Keratinocyte (primary cell): ENCODE data around the gene CPA4. TPM values are rescaled to one million over a fixed set of nuclear protein-coding genes. Genes with fewer than 3 reads are reported as not detected.

ENCODE experiments used
- DNase-seq: peaks from one replicate; pipeline ENCODE4 v3.0.0-alpha.2; 2011; ENCODE audit warnings: low read depth, missing footprints, low spot score
- FAIRE-seq: peaks from 2 replicates; lab custom pipeline; 2011; peaks lifted over from hg19 to GRCh38; lab: Jason Lieb, UNC
- H2AFZ ChIP-seq: 2 replicates; pipeline ENCODE4 v1.6.0; 2012; ENCODE audit warnings: low read length, control low read depth, inconsistent platforms; ENCODE audit not compliant: control insufficient read depth
- H3K27ac ChIP-seq: 2 replicates; pipeline ENCODE4 v1.5.1; 2011; ENCODE audit warnings: low read length; ENCODE audit not compliant: control insufficient read depth, insufficient read depth
- H3K27me3 ChIP-seq: 3 replicates; pipeline ENCODE4 v1.6.0; 2011; ENCODE audit warnings: low read length; ENCODE audit not compliant: control insufficient read depth, insufficient read depth; ENCODE audit errors: extremely low read depth
- H3K36me3 ChIP-seq, 2 experiments: 2 replicates in 1 of 2; 3 replicates in 1 of 2; pipeline ENCODE4 v1.5.1; 2011; ENCODE audit warnings: low read length in 2 of 2, mild to moderate bottlenecking in 1 of 2; ENCODE audit not compliant: control insufficient read depth in 2 of 2, insufficient read depth in 2 of 2; ENCODE audit errors: extremely low read depth in 1 of 2
- H3K4me1 ChIP-seq: 3 replicates; pipeline ENCODE4 v1.5.1; 2011; ENCODE audit warnings: low read length; ENCODE audit not compliant: control insufficient read depth, insufficient read depth; ENCODE audit errors: extremely low read depth
- H3K4me2 ChIP-seq: 3 replicates; pipeline ENCODE4 v1.6.0; 2011; ENCODE audit warnings: low read depth, low read length; ENCODE audit not compliant: control insufficient read depth, insufficient read depth; ENCODE audit errors: extremely low read depth
- H3K4me3 ChIP-seq, 3 experiments: fragments of 200-600 bp in 1 of 3; sonication (generic) in 1 of 3; 2 replicates in 2 of 3; 3 replicates in 1 of 3; pipeline ENCODE4 v1.5.1; 2011 to 2016; ENCODE audit warnings: low read length in 3 of 3, mild to moderate bottlenecking in 3 of 3, control low read depth in 2 of 3, inconsistent platforms in 1 of 3, low read depth in 1 of 3, mixed read lengths in 1 of 3, mixed run types in 1 of 3, moderate library complexity in 1 of 3; ENCODE audit not compliant: control insufficient read depth in 2 of 3, insufficient read depth in 2 of 3; ENCODE audit errors: extremely low read depth in 1 of 3
- H3K79me2 ChIP-seq: 2 replicates; pipeline ENCODE4 v1.6.0; 2012; ENCODE audit warnings: low read length; ENCODE audit not compliant: control insufficient read depth, insufficient read depth
- H3K9ac ChIP-seq: 3 replicates; pipeline ENCODE4 v1.6.0; 2011; ENCODE audit warnings: low read length; ENCODE audit not compliant: control insufficient read depth, insufficient read depth; ENCODE audit errors: extremely low read depth
- H3K9me1 ChIP-seq: 3 replicates; pipeline ENCODE4 v1.6.0; 2011; ENCODE audit warnings: low read length; ENCODE audit not compliant: control insufficient read depth, insufficient read depth; ENCODE audit errors: extremely low read depth
- H3K9me3 ChIP-seq: 2 replicates; pipeline ENCODE4 v1.5.1; 2012; ENCODE audit warnings: low read depth, low read length; ENCODE audit not compliant: control insufficient read depth
- H4K20me1 ChIP-seq: 3 replicates; pipeline ENCODE4 v1.6.0; 2011; ENCODE audit warnings: low read length; ENCODE audit not compliant: control insufficient read depth, insufficient read depth; ENCODE audit errors: extremely low read depth
- CTCF ChIP-seq, 3 experiments: IDR thresholded peaks in 1 of 3; conservative IDR thresholded peaks in 1 of 3; optimal IDR thresholded peaks in 1 of 3; 2 replicates in 2 of 3; 3 replicates in 1 of 3; pipeline versions ENCODE3 to v1.5.1; 2011; ENCODE audit warnings: low read length in 3 of 3, mild to moderate bottlenecking in 3 of 3, moderate library complexity in 2 of 3, control low read depth in 1 of 3, inconsistent platforms in 1 of 3; ENCODE audit not compliant: insufficient read depth in 2 of 3; ENCODE audit errors: extremely low read depth in 1 of 3
- EZH2 ChIP-seq: IDR thresholded peaks from one replicate; pipeline ENCODE4 v1.6.1; 2012; ENCODE audit warnings: inconsistent platforms, mild to moderate bottlenecking, low read length, moderate library complexity
- dilution Hi-C: fragments of 300-500 bp; cut with MboI; formaldehyde crosslinking; loops from one replicate; pipeline ENCODE4 v1.7.0; 2020; ENCODE audit warnings: low sequenced_read_pairs; ENCODE audit not compliant: extremely low pct_ligation_motif_present
- polyA plus RNA-seq, 5 experiments: library from polyadenylated mRNA; depleted of rRNA in 3 of 5; stranded (reverse) in 3 of 5; stranded (forward) in 1 of 5; unstranded in 1 of 5; fragments of >200 nt; gene quantifications; 1 replicate in 1 of 5; 2 replicates in 3 of 5; 3 replicates in 1 of 5; pipeline versions ENCODE4 v1.2.1 to v1.2.3, GENCODE V29; 2011 to 2012; ENCODE audit warnings: missing spikeins in 2 of 5, low read depth in 1 of 5, low replicate concordance in 1 of 5

CPA4 gene
- polyA plus RNA-seq, 1 donor (not counting 4 experiments of a cell fraction or from before 2014, with no cell fraction given), result 248 TPM

GRCh38 chr7:130350945-130351790, 58.2 kb downstream of the CPA4 start:
- dilution Hi-C loops, result no loop called here
- Histone ChIP-seq H3K79me2 (no peaks in the 10 kb centered on the region), H2AFZ (no peak overlapping the region), H3K9me1 (peaks cover 2% of the 10 kb centered on the region), H3K36me3 (no peaks in the 10 kb centered on the region), H3K9me3 (no peaks in the 10 kb centered on the region), H3K27me3 (peaks cover 2% of the 10 kb centered on the region), H3K4me1 (peaks cover 23% of the 10 kb centered on the region), H3K27ac (no peak overlapping the region), H3K4me2 (no peak overlapping the region), H3K9ac (no peak overlapping the region), H3K4me3 (no peak overlapping the region), H4K20me1 (no peaks in the 10 kb centered on the region)
- no peak for DNase-seq
- no peak for FAIRE-seq
- TF ChIP-seq EZH2, result no peak
- no peak for TF ChIP-seq CTCF (optimal IDR thresholded peaks at IDR 0.05 in 1 of 3, IDR thresholded peaks at IDR 0.05 in 1 of 3, conservative IDR thresholded peaks at IDR 0.05 in 1 of 3; ENCODE audit: extremely low read depth in 1 of 3, insufficient read depth in 2 of 3, low read length in 3 of 3)

- Histone ChIP-seq H3K79me2 (no peaks in the 10 kb centered on the region), H3K4me3 (no peak overlapping the region), H3K4me1 (peaks cover 28% of the 10 kb centered on the region), H3K27me3 (peaks cover 2% of the 10 kb centered on the region), H3K9ac (no peak overlapping the region), H3K9me3 (no peaks in the 10 kb centered on the region), H3K36me3 (no peaks in the 10 kb centered on the region), H2AFZ (no peak overlapping the region), H3K9me1 (peaks cover 2% of the 10 kb centered on the region), H3K4me2 (no peak overlapping the region), H3K27ac (no peak overlapping the region), H4K20me1 (no peaks in the 10 kb centered on the region)
- TF ChIP-seq CTCF (optimal IDR thresholded peaks at IDR 0.05 in 1 of 3, IDR thresholded peaks at IDR 0.05 in 1 of 3, conservative IDR thresholded peaks at IDR 0.05 in 1 of 3; ENCODE audit: extremely low read depth in 1 of 3, insufficient read depth in 2 of 3, low read length in 3 of 3) (no peak), EZH2 (no peak)
- no peak for FAIRE-seq
- dilution Hi-C loops, result no loop called here
- no peak for DNase-seq
These were observed 58.8 kb downstream of the CPA4 start for GRCh38 chr7:130351791-130352090.
